AG04449 (cell line): Measurements from ENCODE around the gene TEX13B.

Experiments
- CTCF ChIA-PET: fragments of 350-600 bp; formaldehyde crosslinking; extraction: SDS; loops from one replicate; lab custom pipeline; 2021; ENCODE audit warnings: antibody characterized with exemption; lab: Yijun Ruan, JAX
- POLR2A ChIA-PET: fragments of 400-600, 350-600 bp; formaldehyde crosslinking; extraction: SDS; loops from one replicate; lab custom pipeline; 2020; ENCODE audit warnings: antibody characterized with exemption, inconsistent platforms; lab: Yijun Ruan, JAX
- DNase-seq: peaks from one replicate; pipeline ENCODE4 v3.0.0-alpha.2; 2010; ENCODE audit warnings: low read depth, low spot score
- H3K4me3 ChIP-seq: 2 replicates; pipeline ENCODE4 v1.5.1; 2011; ENCODE audit warnings: low read depth, mild to moderate bottlenecking, control low read depth, low read length
- TF ChIP-seq, protein P1 (sequence below): IDR thresholded peaks from one replicate; pipeline ENCODE4 v1.5.1; 2011; ENCODE audit warnings: mild to moderate bottlenecking, moderate library complexity, low read length, control low read depth, inconsistent platforms; ENCODE audit not compliant: insufficient read depth; ENCODE audit errors: missing control alignments

Gene TEX13B

DNA sequence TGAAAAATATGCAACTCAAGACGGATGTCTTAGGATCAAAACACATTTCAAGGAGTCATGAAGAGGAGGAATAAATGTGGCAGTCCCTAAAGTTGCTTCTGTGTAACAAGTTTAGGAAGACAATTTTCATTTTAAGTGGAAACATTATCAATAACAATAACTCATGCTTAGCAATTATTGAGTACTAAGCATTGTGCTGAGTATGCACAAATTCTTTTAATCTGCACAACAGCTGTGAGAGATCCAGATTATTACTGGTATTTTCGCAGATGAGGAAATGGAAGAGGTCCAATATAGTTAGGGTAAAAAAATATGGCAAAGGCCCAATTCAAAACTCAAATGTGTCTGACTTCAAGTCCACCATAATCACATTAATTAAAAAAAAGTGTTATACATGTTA lies 2.9 kb upstream of the TEX13B start:
- POLR2A ChIA-PET = no interaction called here
- CTCF ChIA-PET = no interaction called here
- no peak overlapping the region for H3K4me3 ChIP-seq
- no peak for DNase-seq
- TF ChIP-seq, protein P1, sequence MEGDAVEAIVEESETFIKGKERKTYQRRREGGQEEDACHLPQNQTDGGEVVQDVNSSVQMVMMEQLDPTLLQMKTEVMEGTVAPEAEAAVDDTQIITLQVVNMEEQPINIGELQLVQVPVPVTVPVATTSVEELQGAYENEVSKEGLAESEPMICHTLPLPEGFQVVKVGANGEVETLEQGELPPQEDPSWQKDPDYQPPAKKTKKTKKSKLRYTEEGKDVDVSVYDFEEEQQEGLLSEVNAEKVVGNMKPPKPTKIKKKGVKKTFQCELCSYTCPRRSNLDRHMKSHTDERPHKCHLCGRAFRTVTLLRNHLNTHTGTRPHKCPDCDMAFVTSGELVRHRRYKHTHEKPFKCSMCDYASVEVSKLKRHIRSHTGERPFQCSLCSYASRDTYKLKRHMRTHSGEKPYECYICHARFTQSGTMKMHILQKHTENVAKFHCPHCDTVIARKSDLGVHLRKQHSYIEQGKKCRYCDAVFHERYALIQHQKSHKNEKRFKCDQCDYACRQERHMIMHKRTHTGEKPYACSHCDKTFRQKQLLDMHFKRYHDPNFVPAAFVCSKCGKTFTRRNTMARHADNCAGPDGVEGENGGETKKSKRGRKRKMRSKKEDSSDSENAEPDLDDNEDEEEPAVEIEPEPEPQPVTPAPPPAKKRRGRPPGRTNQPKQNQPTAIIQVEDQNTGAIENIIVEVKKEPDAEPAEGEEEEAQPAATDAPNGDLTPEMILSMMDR = no peak

DNA sequence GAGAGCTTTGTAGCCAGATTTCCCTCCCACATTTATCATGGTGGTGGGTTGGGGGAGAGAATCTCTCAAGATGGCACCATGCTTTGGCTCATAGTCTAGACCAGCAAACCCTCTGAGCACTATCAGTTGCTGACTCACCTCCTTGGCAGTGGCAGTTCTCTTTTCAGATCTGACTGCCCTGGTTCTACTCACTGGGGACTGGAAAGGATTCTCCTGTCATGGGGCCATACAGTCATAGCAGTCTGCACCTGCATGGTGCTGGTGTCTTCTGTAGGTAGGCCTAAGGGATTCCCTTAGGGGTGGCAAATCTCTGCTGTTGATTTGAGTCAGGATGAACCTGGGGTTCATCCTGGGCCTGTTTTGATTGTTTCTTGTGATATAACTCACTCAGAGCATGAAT lies 2.6 kb downstream of the TEX13B start:
- H3K4me3 ChIP-seq = no peak overlapping the region
- ChIA-PET CTCF (interaction anchor here (0.9 kb wide), 1 partner anchor 953 kb away, joined by 3 read pairs; no protein-coding TSS in a partner anchor), POLR2A (no interaction called here)
- DNase-seq = no peak
- TF ChIP-seq, protein P1 = no peak

DNA sequence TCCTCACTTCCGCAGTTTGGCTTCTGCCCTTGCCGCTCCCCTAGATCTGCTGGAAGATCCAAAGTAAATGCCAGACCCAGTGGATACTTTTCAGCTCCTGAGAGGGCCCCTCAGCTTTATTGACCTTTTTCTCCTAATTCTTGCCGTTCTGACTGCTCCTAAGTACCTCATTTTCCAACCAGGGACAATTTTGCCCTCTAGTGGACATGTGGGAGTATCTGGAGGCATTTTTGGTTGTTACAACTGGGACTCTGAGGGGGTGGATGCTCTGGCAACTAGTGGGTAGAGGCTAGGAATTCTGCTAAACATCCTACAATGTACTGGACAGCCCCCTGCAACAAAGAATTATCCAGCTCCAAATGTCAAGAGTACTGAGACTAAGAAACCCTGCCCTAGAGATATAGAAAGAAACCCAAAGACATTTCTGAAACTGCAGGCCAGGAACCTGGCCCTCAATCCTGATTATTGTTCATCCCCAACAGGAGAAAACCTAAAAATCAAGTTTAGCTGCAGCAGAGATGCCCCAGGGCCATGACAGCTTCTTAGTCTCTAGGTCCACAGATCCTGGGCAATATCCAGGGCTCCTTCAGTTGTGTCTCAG lies 3.4 kb downstream of the TEX13B start:
- CTCF ChIA-PET = interaction anchor here (0.9 to 1.0 kb wide), 2 partner anchors 953 to 954 kb away, joined by 3 read pairs; no protein-coding TSS in a partner anchor
- DNase-seq = no peak
- TF ChIP-seq, protein P1 = peak; percentile 29
- H3K4me3 ChIP-seq = no peak overlapping the region
- POLR2A ChIA-PET = no interaction called here

DNA sequence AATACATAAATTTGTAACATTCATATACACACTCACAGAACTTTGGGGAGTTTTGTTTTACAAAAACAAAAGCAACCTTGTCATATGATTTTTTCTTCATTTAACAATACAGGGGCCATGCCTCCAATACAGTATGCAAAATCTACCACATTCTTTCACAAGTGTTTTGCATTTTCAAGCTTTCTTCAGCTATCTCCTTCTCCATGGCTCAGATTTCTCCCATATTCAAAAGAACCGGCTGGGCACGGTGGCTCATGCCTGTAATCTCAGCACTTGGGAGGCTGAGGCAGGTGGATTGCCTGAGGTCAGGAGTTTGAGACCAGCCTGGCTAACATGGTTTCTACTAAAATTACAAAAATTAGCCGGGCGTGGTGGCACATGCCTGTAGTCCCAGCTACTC lies 4.1 kb downstream of the TEX13B start:
- CTCF ChIA-PET = interaction anchor here (1.0 kb wide), 1 partner anchor 953 kb away, joined by 3 read pairs; no protein-coding TSS in a partner anchor
- DNase-seq = no peak
- no peak overlapping the region for H3K4me3 ChIP-seq
- TF ChIP-seq, protein P1 = no peak
- POLR2A ChIA-PET = no interaction called here

DNA sequence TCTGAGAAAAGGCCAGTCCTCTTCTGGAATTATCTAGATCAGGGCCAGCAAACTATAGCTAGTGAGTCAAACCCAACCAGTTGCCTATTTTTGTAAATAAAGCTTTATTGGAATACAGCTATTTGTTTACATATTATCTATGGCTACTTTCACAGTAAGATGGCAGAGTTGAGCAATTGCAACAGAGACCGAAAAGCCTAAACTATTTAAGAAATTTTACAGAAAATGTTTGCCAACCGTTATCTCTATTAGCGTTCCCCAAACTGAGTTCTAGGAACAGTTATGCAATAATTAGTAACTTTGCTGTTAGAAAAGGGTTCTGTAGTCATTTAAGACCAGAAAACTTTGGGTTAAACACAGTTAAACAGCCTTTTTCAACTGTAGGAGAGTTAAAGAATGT lies 10.5 kb downstream of the TEX13B start:
- DNase-seq = no peak
- TF ChIP-seq, protein P1 = no peak
- ChIA-PET CTCF (interaction anchor here (0.5 kb wide), 1 partner anchor 1066 kb away, joined by 3 read pairs; no protein-coding TSS in a partner anchor), POLR2A (no interaction called here)
- H3K4me3 ChIP-seq = no peak overlapping the region

DNA sequence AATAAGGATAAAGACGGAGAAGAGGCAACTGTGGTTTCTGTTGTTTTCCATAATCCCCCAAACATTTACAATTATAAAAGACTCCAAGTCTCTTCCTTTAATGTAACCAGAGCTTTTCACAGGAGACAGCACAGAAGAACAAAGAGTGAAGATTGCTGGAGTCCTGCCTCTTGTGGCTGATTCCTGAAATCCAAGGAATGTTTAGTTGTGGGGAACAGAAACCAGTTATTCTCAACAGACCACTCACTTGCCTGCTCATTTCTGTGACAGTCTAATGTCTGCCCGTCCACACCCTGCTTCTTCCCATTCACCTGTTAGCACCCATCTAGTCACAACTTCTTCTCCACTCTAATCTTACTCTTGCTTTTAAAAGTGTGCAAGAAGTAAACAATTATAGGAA lies 12.1 kb downstream of the TEX13B start:
- no peak overlapping the region for H3K4me3 ChIP-seq
- DNase-seq = no peak
- ChIA-PET POLR2A (no interaction called here), CTCF (no interaction called here)
- TF ChIP-seq, protein P1 = no peak
